Vagina (tissue), 2 donors: Measurements from ENCODE around the gene R3HDM2. TPM values are rescaled to one million over a fixed set of nuclear protein-coding genes. Genes with fewer than 3 reads are reported as not detected.

ENCODE experiments used
- DNase-seq, 2 donors: peaks; one replicate each; pipeline ENCODE4 v3.0.0-alpha.2; 2017; ENCODE audit errors: extremely low spot score in 2 of 2
- H3K27ac ChIP-seq: fragments of 200-600 bp; sonication (generic); one replicate; pipeline ENCODE4 v1.5.1; 2019
- H3K27me3 ChIP-seq: fragments of 200-600 bp; sonication (generic); one replicate; pipeline ENCODE4 v1.5.1; 2019
- H3K36me3 ChIP-seq, 2 donors: fragments of 200-600 bp; sonication (generic); one replicate each; pipeline ENCODE4 v1.5.1; 2017 to 2019
- H3K4me1 ChIP-seq: fragments of 200-600 bp; sonication (generic); one replicate; pipeline ENCODE4 v1.5.1; 2019
- H3K4me3 ChIP-seq, 2 donors: fragments of 200-600 bp; sonication (generic); 1 replicate in 1 of 2; 2 replicates in 1 of 2; pipeline ENCODE4 v1.5.1; 2016 to 2019
- H3K9me3 ChIP-seq: fragments of 200-600 bp; sonication (generic); one replicate; pipeline ENCODE4 v1.5.1; 2019
- CTCF ChIP-seq, 3 experiments: fragments of 450-650 bp in 2 of 3; fragments of 200-600 bp in 1 of 3; sonication (generic) in 1 of 3; IDR thresholded peaks; one replicate each; pipeline ENCODE4 v1.5.1; 2017 to 2019; ENCODE audit warnings: antibody characterized with exemption in 3 of 3, mild to moderate bottlenecking in 2 of 3, moderate library complexity in 2 of 3
- POLR2A ChIP-seq, 2 donors: fragments of 450-650 bp; IDR thresholded peaks; one replicate each; pipeline ENCODE4 v1.6.1; 2017; ENCODE audit warnings: antibody characterized with exemption in 2 of 2, mild to moderate bottlenecking in 2 of 2, moderate library complexity in 2 of 2
- POLR2AphosphoS5 ChIP-seq, 2 donors: sonication (generic); formaldehyde crosslinking; IDR thresholded peaks; one replicate each; pipeline ENCODE4 v1.9.0; 2017; ENCODE audit warnings: antibody characterized with exemption in 2 of 2, mild to moderate bottlenecking in 2 of 2, low read depth in 1 of 2; ENCODE audit not compliant: insufficient read depth in 1 of 2
- intact Hi-C: fragments of 100-400 bp; cut with DNase I; formaldehyde crosslinking; loops from one replicate; pipeline ENCODE4 v1.15.1; 2023
- total RNA-seq: library from RNA; depleted of rRNA; stranded (reverse); fragments of >200 nt; gene quantifications from one replicate; pipeline ENCODE4 v1.2.3, GENCODE V29; 2016

The R3HDM2 gene
- total RNA-seq, 1 donor from 2014 or later = 44.2 TPM

- intact Hi-C loops = no loop called here
- H3K27ac ChIP-seq = peak overlapping the region; percentile 89
- TF ChIP-seq POLR2AphosphoS5 (IDR thresholded peaks at IDR 0.05; ENCODE audit: insufficient read depth in 1 of 2, low read depth in 1 of 2) = no peak
- no peak for TF ChIP-seq CTCF (IDR thresholded peaks at IDR 0.05)
- TF ChIP-seq POLR2A (IDR thresholded peaks at IDR 0.05) = no peak
- H3K36me3 ChIP-seq = no peaks in the 10 kb centered on the region
- no peak for DNase-seq
- H3K4me3 ChIP-seq = peak overlapping the region; percentile 60 to 72
- no peaks in the 10 kb centered on the region for H3K9me3 ChIP-seq
- peaks cover 31% of the 10 kb centered on the region for H3K4me1 ChIP-seq
- H3K27me3 ChIP-seq = no peaks in the 10 kb centered on the region
These were observed 29.6 kb upstream of the R3HDM2 start for GRCh38 chr12:57460468-57460784.

DNA sequence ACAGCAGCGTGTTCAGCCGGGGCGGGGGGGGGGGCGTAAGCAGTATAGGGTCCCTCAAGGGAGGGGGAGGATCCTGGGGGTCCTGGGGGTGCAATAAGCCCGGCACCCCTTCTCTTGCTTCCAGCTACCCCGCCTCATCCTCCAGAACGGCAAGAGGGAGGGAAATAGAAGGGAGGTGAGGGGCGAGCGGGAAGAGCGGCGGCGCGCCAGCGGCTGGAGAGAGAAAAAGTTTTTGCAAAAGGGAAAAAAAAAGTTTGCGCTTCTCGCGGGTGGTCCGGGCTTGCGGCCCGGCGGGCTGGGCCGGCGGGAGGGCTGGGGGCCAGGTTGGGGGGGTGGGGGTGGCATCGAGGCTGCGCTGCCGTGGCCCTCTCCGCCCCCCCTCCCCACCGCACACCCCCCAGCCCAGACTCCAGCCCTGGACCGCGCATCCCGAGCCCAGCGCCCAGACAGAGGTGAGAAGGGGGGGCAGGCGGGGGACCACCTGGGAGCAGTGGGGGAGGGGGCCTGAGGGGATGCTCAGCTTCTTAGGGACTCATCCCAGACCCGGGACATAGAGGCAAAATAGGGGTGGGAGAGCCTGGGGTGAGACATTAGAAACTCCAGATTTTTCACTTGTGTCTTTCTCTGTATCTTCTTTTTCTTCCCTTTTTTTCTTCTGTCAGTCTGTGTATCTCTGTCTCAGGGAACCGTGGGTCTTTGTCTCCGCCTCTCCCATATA lies 29.1 kb upstream of the R3HDM2 start, which contains the start of gene GLI1:
TSS of gene GLI1 (plus strand) at position 36 of the 718 bp plus-strand sequence. CDS start 3,907 bp downstream, outside the sequence.
- peak within 1 kb of the TSS; percentile 89 for H3K27ac ChIP-seq
- H3K36me3 ChIP-seq = no peaks in the 10 kb centered on the region
- H3K27me3 ChIP-seq = no peaks in the 10 kb centered on the region
- peaks cover 31% of the 10 kb centered on the region for H3K4me1 ChIP-seq
- intact Hi-C loops = loop anchor here (10.0 kb wide), 1 partner anchor 155 kb away; no protein-coding TSS in a partner anchor
- peak within 1 kb of the TSS; percentile 60 to 72 for H3K4me3 ChIP-seq
- DNase-seq = no peak
- no peaks in the 10 kb centered on the region for H3K9me3 ChIP-seq
- no peak for TF ChIP-seq POLR2A (IDR thresholded peaks at IDR 0.05)

GRCh38 chr12:57459055-57459749 lies 28.4 kb upstream of the R3HDM2 start:
- Histone ChIP-seq H3K4me3 (peak overlapping the region; percentile 60 to 72), H3K4me1 (peaks cover 31% of the 10 kb centered on the region), H3K27me3 (no peaks in the 10 kb centered on the region), H3K9me3 (no peaks in the 10 kb centered on the region), H3K36me3 (no peaks in the 10 kb centered on the region), H3K27ac (peak overlapping the region; percentile 89)
- TF ChIP-seq CTCF (IDR thresholded peaks at IDR 0.05) = peak; percentile 96 to 99 (median 98)
- peak; percentile 66 to 73 for TF ChIP-seq POLR2AphosphoS5 (IDR thresholded peaks at IDR 0.05; ENCODE audit: insufficient read depth in 1 of 2, low read depth in 1 of 2)
- TF ChIP-seq POLR2A (IDR thresholded peaks at IDR 0.05) = peak in 1 of 2 donors; percentile 33
- DNase-seq = no peak
- intact Hi-C loops = loop anchor here (10.0 kb wide), 1 partner anchor 154 kb away; no protein-coding TSS in a partner anchor

DNA sequence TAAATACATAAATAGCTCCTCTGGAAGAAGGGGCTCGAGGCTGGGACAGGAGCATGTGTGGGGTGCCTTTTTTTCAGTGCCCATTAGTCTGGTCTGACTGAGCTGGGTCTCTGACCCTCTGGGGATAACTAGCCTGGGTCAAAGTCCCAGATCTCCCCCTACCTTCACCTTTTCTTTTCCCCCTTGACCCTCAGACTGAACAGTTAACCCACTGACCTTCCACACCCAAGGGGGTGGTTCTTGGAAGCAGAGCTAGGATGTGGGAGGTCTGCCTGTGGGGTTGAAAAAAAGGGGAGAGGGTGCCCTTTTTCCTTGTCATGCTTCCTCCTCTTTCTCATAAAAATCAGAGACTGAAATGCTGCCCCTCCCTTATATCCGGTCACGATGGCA lies 27.8 kb upstream of the R3HDM2 start:
- H3K9me3 ChIP-seq = no peaks in the 10 kb centered on the region
- H3K4me1 ChIP-seq = peaks cover 31% of the 10 kb centered on the region
- H3K4me3 ChIP-seq = peak overlapping the region; percentile 60 to 72
- no peaks in the 10 kb centered on the region for H3K36me3 ChIP-seq
- peak overlapping the region; percentile 89 for H3K27ac ChIP-seq
- H3K27me3 ChIP-seq = no peaks in the 10 kb centered on the region
- intact Hi-C loops = loop anchor here (10.0 kb wide), 1 partner anchor 154 kb away; no protein-coding TSS in a partner anchor
- TF ChIP-seq POLR2A (IDR thresholded peaks at IDR 0.05) (no peak), CTCF (IDR thresholded peaks at IDR 0.05) (no peak), POLR2AphosphoS5 (IDR thresholded peaks at IDR 0.05; ENCODE audit: insufficient read depth in 1 of 2, low read depth in 1 of 2) (no peak)
- DNase-seq = no peak

DNA sequence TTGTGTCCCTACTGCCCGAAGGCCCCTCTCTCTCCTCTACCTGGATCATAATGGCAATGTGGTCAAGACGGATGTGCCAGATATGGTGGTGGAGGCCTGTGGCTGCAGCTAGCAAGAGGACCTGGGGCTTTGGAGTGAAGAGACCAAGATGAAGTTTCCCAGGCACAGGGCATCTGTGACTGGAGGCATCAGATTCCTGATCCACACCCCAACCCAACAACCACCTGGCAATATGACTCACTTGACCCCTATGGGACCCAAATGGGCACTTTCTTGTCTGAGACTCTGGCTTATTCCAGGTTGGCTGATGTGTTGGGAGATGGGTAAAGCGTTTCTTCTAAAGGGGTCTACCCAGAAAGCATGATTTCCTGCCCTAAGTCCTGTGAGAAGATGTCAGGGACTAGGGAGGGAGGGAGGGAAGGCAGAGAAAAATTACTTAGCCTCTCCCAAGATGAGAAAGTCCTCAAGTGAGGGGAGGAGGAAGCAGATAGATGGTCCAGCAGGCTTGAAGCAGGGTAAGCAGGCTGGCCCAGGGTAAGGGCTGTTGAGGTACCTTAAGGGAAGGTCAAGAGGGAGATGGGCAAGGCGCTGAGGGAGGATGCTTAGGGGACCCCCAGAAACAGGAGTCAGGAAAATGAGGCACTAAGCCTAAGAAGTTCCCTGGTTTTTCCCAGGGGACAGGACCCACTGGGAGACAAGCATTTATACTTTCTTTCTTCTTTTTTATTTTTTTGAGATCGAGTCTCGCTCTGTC lies 26.1 kb upstream of the R3HDM2 start:
- Histone ChIP-seq H3K27me3 (no peaks in the 10 kb centered on the region), H3K9me3 (no peaks in the 10 kb centered on the region), H3K4me1 (peaks cover 21% of the 10 kb centered on the region), H3K4me3 (no peak overlapping the region), H3K27ac (no peak overlapping the region), H3K36me3 (no peaks in the 10 kb centered on the region)
- intact Hi-C loops = loop anchor here (10.0 kb wide), 1 partner anchor 152 kb away; no protein-coding TSS in a partner anchor
- no peak for DNase-seq
- TF ChIP-seq CTCF (IDR thresholded peaks at IDR 0.05) = no peak
- no peak for TF ChIP-seq POLR2A (IDR thresholded peaks at IDR 0.05)
- TF ChIP-seq POLR2AphosphoS5 (IDR thresholded peaks at IDR 0.05; ENCODE audit: insufficient read depth in 1 of 2, low read depth in 1 of 2) = no peak
